NB4 (cell line): Measurements from ENCODE around the gene MIOX.

ENCODE experiments used
- POLR2A ChIP-seq: IDR thresholded peaks from 2 replicates; pipeline ENCODE4 v1.6.1; 2011; ENCODE audit warnings: mild to moderate bottlenecking; ENCODE audit not compliant: insufficient read length; ENCODE audit errors: extremely low read depth
- TF ChIP-seq, protein P1 (sequence below): IDR thresholded peaks from one replicate; pipeline ENCODE4 v1.5.1; 2012; ENCODE audit warnings: low read depth, low read length
- TF ChIP-seq, protein P2 (sequence below): IDR thresholded peaks from 2 replicates; pipeline ENCODE4 v1.6.1; 2011; ENCODE audit warnings: low read depth, low read length

DNA sequence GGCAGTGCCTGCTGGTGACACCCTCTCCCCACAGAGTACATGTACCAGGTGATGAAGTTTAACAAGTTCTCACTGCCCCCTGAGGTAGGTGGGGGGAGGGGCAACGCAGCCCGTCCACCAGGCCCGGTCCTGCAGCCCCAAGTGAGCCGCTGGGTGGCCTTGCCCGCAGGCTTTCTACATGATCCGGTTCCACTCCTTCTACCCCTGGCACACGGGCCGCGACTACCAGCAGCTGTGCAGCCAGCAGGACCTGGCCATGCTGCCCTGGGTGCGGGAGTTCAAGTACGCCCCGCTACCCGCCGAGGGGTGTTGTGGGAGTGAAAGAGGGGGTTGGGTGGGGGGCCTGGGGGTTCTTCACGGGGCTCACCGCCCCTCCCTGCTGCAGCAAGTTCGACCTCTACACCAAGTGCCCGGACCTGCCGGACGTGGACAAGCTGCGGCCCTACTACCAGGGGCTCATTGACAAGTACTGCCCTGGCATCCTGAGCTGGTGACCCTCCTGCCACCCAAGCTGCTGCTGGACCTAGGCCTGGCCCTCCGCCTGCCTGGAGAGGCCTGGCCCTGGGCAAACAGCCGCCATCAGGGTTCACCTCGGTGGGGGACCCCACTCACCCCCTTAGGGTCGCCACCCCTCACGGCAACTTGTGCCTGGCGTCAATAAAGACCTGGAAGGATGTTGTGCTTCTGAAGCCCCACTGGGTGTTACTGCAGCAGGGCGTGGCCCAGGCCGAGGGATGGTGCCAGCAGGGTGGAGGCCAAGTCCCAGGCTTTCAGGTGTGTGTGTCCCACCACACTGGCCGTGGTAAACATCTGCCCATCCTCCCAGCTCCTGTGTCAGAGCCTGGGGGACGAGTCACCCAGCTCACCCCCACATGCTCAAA, 2.9 kb downstream of the MIOX start:
- TF ChIP-seq, protein P1, sequence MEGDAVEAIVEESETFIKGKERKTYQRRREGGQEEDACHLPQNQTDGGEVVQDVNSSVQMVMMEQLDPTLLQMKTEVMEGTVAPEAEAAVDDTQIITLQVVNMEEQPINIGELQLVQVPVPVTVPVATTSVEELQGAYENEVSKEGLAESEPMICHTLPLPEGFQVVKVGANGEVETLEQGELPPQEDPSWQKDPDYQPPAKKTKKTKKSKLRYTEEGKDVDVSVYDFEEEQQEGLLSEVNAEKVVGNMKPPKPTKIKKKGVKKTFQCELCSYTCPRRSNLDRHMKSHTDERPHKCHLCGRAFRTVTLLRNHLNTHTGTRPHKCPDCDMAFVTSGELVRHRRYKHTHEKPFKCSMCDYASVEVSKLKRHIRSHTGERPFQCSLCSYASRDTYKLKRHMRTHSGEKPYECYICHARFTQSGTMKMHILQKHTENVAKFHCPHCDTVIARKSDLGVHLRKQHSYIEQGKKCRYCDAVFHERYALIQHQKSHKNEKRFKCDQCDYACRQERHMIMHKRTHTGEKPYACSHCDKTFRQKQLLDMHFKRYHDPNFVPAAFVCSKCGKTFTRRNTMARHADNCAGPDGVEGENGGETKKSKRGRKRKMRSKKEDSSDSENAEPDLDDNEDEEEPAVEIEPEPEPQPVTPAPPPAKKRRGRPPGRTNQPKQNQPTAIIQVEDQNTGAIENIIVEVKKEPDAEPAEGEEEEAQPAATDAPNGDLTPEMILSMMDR, result no peak
- TF ChIP-seq POLR2A, result no peak
- TF ChIP-seq, protein P2, sequence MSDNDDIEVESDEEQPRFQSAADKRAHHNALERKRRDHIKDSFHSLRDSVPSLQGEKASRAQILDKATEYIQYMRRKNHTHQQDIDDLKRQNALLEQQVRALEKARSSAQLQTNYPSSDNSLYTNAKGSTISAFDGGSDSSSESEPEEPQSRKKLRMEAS, result no peak
